HepG2 (cell line): ENCODE results near the gene ZNF17. TPM values are rescaled to one million over a fixed set of nuclear protein-coding genes. Genes with fewer than 3 reads are reported as not detected.
A peak's percentile ranks its signal among the peaks of the same experiment; 100 is the strongest.

Source experiments
- AGO1 ChIP-seq: fragments of 200-400 bp; formaldehyde crosslinking; IDR thresholded peaks from 2 replicates; pipeline ENCODE4 v1.6.1; 2017; ENCODE audit warnings: mild to moderate bottlenecking, low read depth, low read length, moderate library complexity; ENCODE audit not compliant: poor library complexity, severe bottlenecking
- BRF2 ChIP-seq: sonication (generic); formaldehyde crosslinking; IDR thresholded peaks from 2 replicates; pipeline ENCODE4 v1.8.1; 2022; ENCODE audit warnings: mild to moderate bottlenecking, missing genetic modification reagents
- CBX1 ChIP-seq: IDR thresholded peaks from one replicate; pipeline ENCODE4 v1.6.1; 2016; ENCODE audit warnings: antibody characterized with exemption, low read depth
- FOSL2 ChIP-seq: sonication (generic); formaldehyde crosslinking; IDR thresholded peaks from 2 replicates; pipeline ENCODE4 v1.4.0; 2020; ENCODE audit warnings: missing genetic modification reagents
- HMGXB4 ChIP-seq, 2 experiments: sonication (generic) in 1 of 2; formaldehyde crosslinking in 1 of 2; IDR thresholded peaks; 2 replicates each; pipeline versions ENCODE4 v1.4.0 to v1.6.1; 2018 to 2020; ENCODE audit warnings: missing genetic modification reagents in 2 of 2, borderline replicate concordance in 1 of 2, low read depth in 1 of 2, mild to moderate bottlenecking in 1 of 2, missing biosample characterization in 1 of 2
- KMT2B ChIP-seq: IDR thresholded peaks from 2 replicates; pipeline ENCODE4 v1.6.1; 2016; ENCODE audit warnings: missing genetic modification reagents, missing compliant biosample characterization
- POGZ ChIP-seq: sonication (generic); formaldehyde crosslinking; IDR thresholded peaks from 2 replicates; pipeline ENCODE4 v1.4.0; 2020; ENCODE audit warnings: mild to moderate bottlenecking, missing genetic modification reagents
- RFX3 ChIP-seq: IDR thresholded peaks from 2 replicates; pipeline ENCODE4 v1.6.1; 2016; ENCODE audit warnings: missing biosample characterization, missing genetic modification reagents
- TCF7L2 ChIP-seq: IDR thresholded peaks from 2 replicates; pipeline ENCODE4 v1.6.1; 2011; ENCODE audit warnings: mild to moderate bottlenecking, low read depth, low read length, moderate library complexity
- ZNF34 ChIP-seq: sonication (generic); formaldehyde crosslinking; IDR thresholded peaks from 2 replicates; pipeline ENCODE4 v1.4.0; 2020; ENCODE audit warnings: mild to moderate bottlenecking, missing genetic modification reagents, borderline replicate concordance
- ZNF547 ChIP-seq: sonication (generic); formaldehyde crosslinking; IDR thresholded peaks from 2 replicates; pipeline ENCODE4 v1.5.1; 2020; ENCODE audit warnings: mild to moderate bottlenecking, missing genetic modification reagents
- ZNF564 ChIP-seq: sonication (generic); formaldehyde crosslinking; IDR thresholded peaks from 2 replicates; pipeline ENCODE4 v1.8.1; 2023; ENCODE audit warnings: mild to moderate bottlenecking, missing genetic modification reagents
- ZNF629 ChIP-seq: sonication (generic); formaldehyde crosslinking; conservative IDR thresholded peaks from 2 replicates; pipeline ENCODE4 v1.5.0; 2020; ENCODE audit warnings: missing genetic modification reagents
- ZNF713 ChIP-seq: sonication (generic); formaldehyde crosslinking; IDR thresholded peaks from 2 replicates; pipeline ENCODE4 v1.4.0; 2020; ENCODE audit warnings: mild to moderate bottlenecking, missing genetic modification reagents
- ZNF747 ChIP-seq: sonication (generic); formaldehyde crosslinking; IDR thresholded peaks from 2 replicates; pipeline ENCODE4 v1.8.1; 2023; ENCODE audit warnings: missing genetic modification reagents, mild to moderate bottlenecking, borderline replicate concordance
- polyA plus RNA-seq, 8 experiments: library from polyadenylated mRNA; depleted of rRNA in 3 of 8; stranded (reverse) in 7 of 8; unstranded in 1 of 8; fragments of >200 nt; fragmentation: Illumina TruSeq in 4 of 8; extraction: Trizol in 4 of 8; gene quantifications; 2 replicates each; pipeline versions ENCODE4 v1.2.1 to v1.2.3, GENCODE V29; 2011 to 2016; ENCODE audit warnings: low read depth in 4 of 8, missing spikeins in 1 of 8, mixed read lengths in 1 of 8; ENCODE audit not compliant: insufficient read depth in 1 of 8
- total RNA-seq, 5 experiments: library from RNA; depleted of rRNA; stranded (reverse); fragments of >200 nt; fragmentation: Illumina TruSeq; extraction: Trizol; gene quantifications; 2 replicates each; pipeline ENCODE4 v1.2.3, GENCODE V29; 2016; ENCODE audit warnings: low read depth in 1 of 5
- TF ChIP-seq, protein P1 (sequence below): sonication (generic); formaldehyde crosslinking; IDR thresholded peaks from 2 replicates; pipeline ENCODE4 v1.8.0; 2022; ENCODE audit warnings: mild to moderate bottlenecking, missing genetic modification reagents, borderline replicate concordance
- TF ChIP-seq, protein P2 (sequence below): sonication (generic); formaldehyde crosslinking; IDR thresholded peaks from 2 replicates; pipeline ENCODE4 v1.5.1; 2020; ENCODE audit warnings: missing genetic modification reagents, mild to moderate bottlenecking, borderline replicate concordance
- TF ChIP-seq, protein P3 (sequence below): sonication (generic); formaldehyde crosslinking; IDR thresholded peaks from 2 replicates; pipeline ENCODE4 v1.4.0; 2020; ENCODE audit warnings: mild to moderate bottlenecking, missing genetic modification reagents
- TF ChIP-seq, protein P4 (sequence below): sonication (generic); formaldehyde crosslinking; IDR thresholded peaks from 2 replicates; pipeline ENCODE4 v1.5.1; 2020; ENCODE audit warnings: mild to moderate bottlenecking, moderate library complexity, missing genetic modification reagents

The ZNF17 gene
- total and polyA plus RNA-seq, 2 of the 13 experiments (the other 11 are each of a cell fraction or from before 2014, with no cell fraction given) = 3.7 to 10.1 TPM

GRCh38 chr19:57410877-57411671, at the start of gene ZNF17 (continued):
- TF ChIP-seq, protein P1, sequence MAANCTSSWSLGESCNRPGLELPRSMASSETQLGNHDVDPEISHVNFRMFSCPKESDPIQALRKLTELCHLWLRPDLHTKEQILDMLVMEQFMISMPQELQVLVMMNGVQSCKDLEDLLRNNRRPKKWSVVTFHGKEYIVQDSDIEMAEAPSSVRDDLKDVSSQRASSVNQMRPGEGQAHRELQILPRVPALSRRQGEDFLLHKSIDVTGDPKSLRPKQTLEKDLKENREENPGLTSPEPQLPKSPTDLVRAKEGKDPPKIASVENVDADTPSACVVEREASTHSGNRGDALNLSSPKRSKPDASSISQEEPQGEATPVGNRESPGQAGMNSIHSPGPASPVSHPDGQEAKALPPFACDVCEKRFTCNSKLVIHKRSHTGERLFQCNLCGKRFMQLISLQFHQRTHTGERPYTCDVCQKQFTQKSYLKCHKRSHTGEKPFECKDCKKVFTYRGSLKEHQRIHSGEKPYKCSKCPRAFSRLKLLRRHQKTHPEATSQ (CRISPR knock-in tag) = no peak
- peak; percentile 59 for TF ChIP-seq POGZ
- TF ChIP-seq FOSL2 = no peak
- TF ChIP-seq, protein P2, sequence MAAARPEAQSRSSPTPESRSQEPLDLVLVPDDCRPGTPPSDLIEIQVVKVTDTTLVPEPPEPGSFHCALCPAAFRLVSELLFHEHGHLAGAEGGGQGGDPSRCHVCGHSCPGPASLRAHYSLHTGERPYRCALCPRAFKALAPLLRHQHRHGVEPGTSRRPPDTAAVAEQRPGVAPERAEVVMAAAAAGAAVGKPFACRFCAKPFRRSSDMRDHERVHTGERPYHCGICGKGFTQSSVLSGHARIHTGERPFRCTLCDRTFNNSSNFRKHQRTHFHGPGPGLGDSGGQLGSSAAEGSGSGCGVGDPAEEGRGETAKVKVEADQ (CRISPR knock-in tag) = no peak
- TF ChIP-seq ZNF564 = 0 out of 2 replicates have a peak, but pooled peaks have one; percentile 47
- no peak for TF ChIP-seq ZNF629 (CRISPR knock-in tag)
- TF ChIP-seq HMGXB4 (CRISPR knock-in tag; IDR thresholded peaks at IDR 0.05; ENCODE audit: borderline replicate concordance in 1 of 2, low read depth in 1 of 2) = peak in 1 of 2 experiments; percentile 70; a peak in 1 of 4 replicates
- TF ChIP-seq, protein P3, sequence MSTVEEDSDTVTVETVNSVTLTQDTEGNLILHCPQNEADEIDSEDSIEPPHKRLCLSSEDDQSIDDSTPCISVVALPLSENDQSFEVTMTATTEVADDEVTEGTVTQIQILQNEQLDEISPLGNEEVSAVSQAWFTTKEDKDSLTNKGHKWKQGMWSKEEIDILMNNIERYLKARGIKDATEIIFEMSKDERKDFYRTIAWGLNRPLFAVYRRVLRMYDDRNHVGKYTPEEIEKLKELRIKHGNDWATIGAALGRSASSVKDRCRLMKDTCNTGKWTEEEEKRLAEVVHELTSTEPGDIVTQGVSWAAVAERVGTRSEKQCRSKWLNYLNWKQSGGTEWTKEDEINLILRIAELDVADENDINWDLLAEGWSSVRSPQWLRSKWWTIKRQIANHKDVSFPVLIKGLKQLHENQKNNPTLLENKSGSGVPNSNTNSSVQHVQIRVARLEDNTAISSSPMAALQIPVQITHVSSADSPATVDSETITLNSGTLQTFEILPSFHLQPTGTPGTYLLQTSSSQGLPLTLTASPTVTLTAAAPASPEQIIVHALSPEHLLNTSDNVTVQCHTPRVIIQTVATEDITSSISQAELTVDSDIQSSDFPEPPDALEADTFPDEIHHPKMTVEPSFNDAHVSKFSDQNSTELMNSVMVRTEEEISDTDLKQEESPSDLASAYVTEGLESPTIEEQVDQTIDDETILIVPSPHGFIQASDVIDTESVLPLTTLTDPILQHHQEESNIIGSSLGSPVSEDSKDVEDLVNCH (CRISPR knock-in tag) = no peak
- no peak for TF ChIP-seq BRF2 (CRISPR knock-in tag)
- no peak for TF ChIP-seq CBX1
- no peak for TF ChIP-seq ZNF34 (CRISPR knock-in tag)
- TF ChIP-seq AGO1 = no peak
- TF ChIP-seq, protein P4, sequence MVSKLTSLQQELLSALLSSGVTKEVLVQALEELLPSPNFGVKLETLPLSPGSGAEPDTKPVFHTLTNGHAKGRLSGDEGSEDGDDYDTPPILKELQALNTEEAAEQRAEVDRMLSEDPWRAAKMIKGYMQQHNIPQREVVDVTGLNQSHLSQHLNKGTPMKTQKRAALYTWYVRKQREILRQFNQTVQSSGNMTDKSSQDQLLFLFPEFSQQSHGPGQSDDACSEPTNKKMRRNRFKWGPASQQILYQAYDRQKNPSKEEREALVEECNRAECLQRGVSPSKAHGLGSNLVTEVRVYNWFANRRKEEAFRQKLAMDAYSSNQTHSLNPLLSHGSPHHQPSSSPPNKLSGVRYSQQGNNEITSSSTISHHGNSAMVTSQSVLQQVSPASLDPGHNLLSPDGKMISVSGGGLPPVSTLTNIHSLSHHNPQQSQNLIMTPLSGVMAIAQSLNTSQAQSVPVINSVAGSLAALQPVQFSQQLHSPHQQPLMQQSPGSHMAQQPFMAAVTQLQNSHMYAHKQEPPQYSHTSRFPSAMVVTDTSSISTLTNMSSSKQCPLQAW (CRISPR knock-in tag) = 0 out of 2 replicates have a peak, but pooled peaks have one; percentile 14
- no peak for TF ChIP-seq RFX3
- TF ChIP-seq ZNF547 = 0 out of 2 replicates have a peak, but pooled peaks have one; percentile 37
- TF ChIP-seq TCF7L2 = no peak
- TF ChIP-seq KMT2B (CRISPR knock-in tag) = peak; percentile 91
- TF ChIP-seq ZNF747 (CRISPR knock-in tag) = peak; percentile 61; the same call in 1 of the 2 replicates
- TF ChIP-seq ZNF713 (CRISPR knock-in tag) = 0 out of 2 replicates have a peak, but pooled peaks have one; percentile 40
